GM12878 (cell line): Measurements from ENCODE around the gene PITPNC1. TPM values are rescaled to one million over a fixed set of nuclear protein-coding genes. Genes with fewer than 3 reads are reported as not detected.
A peak's percentile ranks its signal among the peaks of the same experiment; 100 is the strongest.

Experiments
- CEBPZ ChIP-seq: fragments of 150-350 bp; IDR thresholded peaks from 2 replicates; pipeline ENCODE4 v1.6.1; 2016; ENCODE audit warnings: low read depth, low read length
- HDGF ChIP-seq: fragments of 450-650 bp; IDR thresholded peaks from 2 replicates; pipeline ENCODE4 v1.6.1; 2016; ENCODE audit warnings: antibody characterized with exemption
- microRNA counts: library from miRNA; unstranded; fragments of <30 nt; microRNA quantifications from one replicate; lab custom pipeline; 2016
- microRNA-seq: library from miRNA; unstranded; fragments of <30 nt; microRNA quantifications from one replicate; pipeline ENCODE4, GENCODE V29; 2018
- polyA plus RNA-seq, 11 experiments: library from polyadenylated mRNA; depleted of rRNA in 4 of 11; unstranded in 6 of 11; stranded (reverse) in 5 of 11; fragments of >200 nt; fragmentation: Nextera tagmentation in 4 of 11; fragmentation: Illumina TruSeq in 1 of 11; extraction: Ambion mirVana in 4 of 11; extraction: Trizol in 1 of 11; gene quantifications; 1 replicate in 1 of 11; 2 replicates in 10 of 11; pipeline versions ENCODE4 v1.2.1 to v1.2.3, GENCODE V29; 2011 to 2016; ENCODE audit warnings: inconsistent platforms in 2 of 11, missing spikeins in 2 of 11, low read depth in 1 of 11
- small RNA-seq: library from RNA; depleted of rRNA; stranded (forward); fragments of <200 nt; gene quantifications from one replicate; pipeline ENCODE3, GENCODE V24; 2014
- total RNA-seq, 4 experiments: library from RNA; depleted of rRNA in 3 of 4; stranded (reverse); fragments of >200 nt in 3 of 4; fragmentation: Illumina TruSeq in 1 of 4; extraction: Trizol in 1 of 4; gene quantifications; 2 replicates each; pipeline versions ENCODE4 v1.2.1 to v1.2.3, GENCODE V29; 2013 to 2021
- TF ChIP-seq, protein P1 (sequence below): fragments of 450-650 bp; IDR thresholded peaks from 2 replicates; pipeline ENCODE4 v1.6.1; 2017; ENCODE audit warnings: borderline replicate concordance

PITPNC1 gene
- total and polyA plus RNA-seq, 10 of the 15 experiments (the other 5 are each of a cell fraction or from before 2014, with no cell fraction given) = 12.2 to 62.4 (median 47.3) TPM

DNA sequence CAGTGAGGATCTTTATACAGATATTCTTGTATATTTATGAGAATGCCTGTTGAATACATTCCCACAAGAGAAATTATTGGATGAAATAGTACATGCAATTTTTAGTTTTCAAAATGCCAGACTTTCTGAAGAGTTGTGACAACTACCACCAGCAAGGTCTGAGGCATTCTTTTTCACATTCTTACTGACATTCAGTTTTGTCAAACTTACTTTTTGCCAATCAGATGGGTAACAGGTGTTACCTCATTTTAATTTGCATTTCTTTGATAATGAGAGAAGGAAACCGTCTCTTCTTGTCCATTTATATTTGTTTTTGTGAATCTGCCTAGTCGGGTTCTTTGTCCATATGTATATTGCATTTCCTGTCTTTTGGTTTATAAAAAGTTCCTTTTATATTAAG lies 364.9 kb downstream of the PITPNC1 start (continued):
- TF ChIP-seq, protein P1, sequence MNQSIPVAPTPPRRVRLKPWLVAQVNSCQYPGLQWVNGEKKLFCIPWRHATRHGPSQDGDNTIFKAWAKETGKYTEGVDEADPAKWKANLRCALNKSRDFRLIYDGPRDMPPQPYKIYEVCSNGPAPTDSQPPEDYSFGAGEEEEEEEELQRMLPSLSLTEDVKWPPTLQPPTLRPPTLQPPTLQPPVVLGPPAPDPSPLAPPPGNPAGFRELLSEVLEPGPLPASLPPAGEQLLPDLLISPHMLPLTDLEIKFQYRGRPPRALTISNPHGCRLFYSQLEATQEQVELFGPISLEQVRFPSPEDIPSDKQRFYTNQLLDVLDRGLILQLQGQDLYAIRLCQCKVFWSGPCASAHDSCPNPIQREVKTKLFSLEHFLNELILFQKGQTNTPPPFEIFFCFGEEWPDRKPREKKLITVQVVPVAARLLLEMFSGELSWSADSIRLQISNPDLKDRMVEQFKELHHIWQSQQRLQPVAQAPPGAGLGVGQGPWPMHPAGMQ = no peak
- TF ChIP-seq HDGF (no peak), CEBPZ (no peak)
- TF ChIP-seq, all 136 proteins: peak for 0

MicroRNA genes within 50 kb of the gene (microRNA counts, 767-probe panel; counts per million panel counts)
- microRNA hsa-miR-548aa (lab: Ali Mortazavi, UCI) (3,189 counts per million, percentile 90 among the panel's probes with 10 or more counts), microRNA hsa-miR-548d-3p (lab: Ali Mortazavi, UCI) (1,346 counts per million, percentile 48 among the panel's probes with 10 or more counts), microRNA hsa-miR-548d-5p (lab: Ali Mortazavi, UCI) (977 counts per million, percentile 26 among the panel's probes with 10 or more counts)

Small RNAs within 50 kb of the gene (microRNA-seq; reads per million reads assigned to microRNA genes)
- gene MIR548AA2 (not detected), gene MIR548D2 (not detected)

Small RNAs within 50 kb of the gene (small RNA-seq; reads per million reads assigned to genes)
- gene MIR548AA2 (not detected), gene MIR548D2 (not detected), gene RF00019 (not detected), gene RN7SL756P (not detected), gene SNORA38B (1.1 reads per million, percentile 36 among the genes with 10 or more reads in this experiment)

Other genes with a start within 250 kb of the PITPNC1 start
- 16.7 and 19.6 TPM in 2 replicates for gene HELZ, start 132.1 kb upstream of the PITPNC1 start, total RNA-seq (2014; rRNA removed)
- gene HELZ, start 132.1 kb upstream of the PITPNC1 start, total RNA-seq (2014; rRNA removed; fragmentation: Illumina TruSeq; extraction: Trizol) = 21.5 and 23.4 TPM in 2 replicates
- 32.7 and 36.4 TPM in 2 replicates for gene HELZ, start 132.1 kb upstream of the PITPNC1 start, total RNA-seq (2021)
- gene HELZ, start 132.1 kb upstream of the PITPNC1 start, polyA plus RNA-seq (2011; rRNA removed) = 29.3 and 42.1 TPM in 2 replicates
- gene HELZ, start 132.1 kb upstream of the PITPNC1 start, polyA plus RNA-seq (2014; fragmentation: Illumina TruSeq; extraction: Trizol) = 12.6 and 15.6 TPM in 2 replicates
- 1 to 10 TPM; 1.5 to 8.1 TPM for gene HELZ, start 132.1 kb upstream of the PITPNC1 start, polyA plus RNA-seq (2014; fragmentation: Nextera tagmentation; extraction: Ambion mirVana)
- 7.3 and 7.9 TPM in 2 replicates for gene HELZ, start 132.1 kb upstream of the PITPNC1 start, polyA plus RNA-seq (2014; rRNA removed)
- gene HELZ, start 132.1 kb upstream of the PITPNC1 start, polyA plus RNA-seq (2016; fragmentation: Nextera tagmentation; extraction: Ambion mirVana) = 10 to 100 TPM; 34.1 to 36.8 TPM
- 19.8 and 21.4 TPM in 2 replicates for gene PSMD12, start 10.7 kb upstream of the PITPNC1 start, total RNA-seq (2014; rRNA removed)
- 36.2 and 37.3 TPM in 2 replicates for gene PSMD12, start 10.7 kb upstream of the PITPNC1 start, total RNA-seq (2014; rRNA removed; fragmentation: Illumina TruSeq; extraction: Trizol)
- gene PSMD12, start 10.7 kb upstream of the PITPNC1 start, total RNA-seq (2021) = 51.5 and 53.5 TPM in 2 replicates
- 44.0 and 59.3 TPM in 2 replicates for gene PSMD12, start 10.7 kb upstream of the PITPNC1 start, polyA plus RNA-seq (2011; rRNA removed)
- 88.0 and 105 TPM in 2 replicates for gene PSMD12, start 10.7 kb upstream of the PITPNC1 start, polyA plus RNA-seq (2014; fragmentation: Illumina TruSeq; extraction: Trizol)
- 10 to 100 TPM; 21.2 to 33.0 TPM for gene PSMD12, start 10.7 kb upstream of the PITPNC1 start, polyA plus RNA-seq (2014; fragmentation: Nextera tagmentation; extraction: Ambion mirVana)
- 48.0 and 50.9 TPM in 2 replicates for gene PSMD12, start 10.7 kb upstream of the PITPNC1 start, polyA plus RNA-seq (2014; rRNA removed)
- gene PSMD12, start 10.7 kb upstream of the PITPNC1 start, polyA plus RNA-seq (2016; fragmentation: Nextera tagmentation; extraction: Ambion mirVana) = 100 to 1,000 TPM; 139 to 149 TPM